Kidney (tissue), 14 donors: ENCODE measurements around the gene KCNJ5. TPM values are rescaled to one million over a fixed set of nuclear protein-coding genes. Genes with fewer than 3 reads are reported as not detected.

Source experiments
- DNase-seq, 5 donors: peaks; one replicate each; pipeline ENCODE4 v3.0.0-alpha.2; 2013 to 2020
- FAIRE-seq: peaks from 2 replicates; lab custom pipeline; 2012; peaks lifted over from hg19 to GRCh38; lab: Jason Lieb, UNC
- H3K27ac ChIP-seq, 2 donors: one replicate each; pipeline ENCODE4 v1.7.0; 2013; ENCODE audit warnings: low read depth in 2 of 2, low read length in 2 of 2, inconsistent platforms in 1 of 2
- H3K27me3 ChIP-seq: one replicate; pipeline ENCODE4 v1.7.1; 2013; ENCODE audit warnings: low read length, inconsistent platforms; ENCODE audit not compliant: control insufficient read depth, insufficient read depth
- H3K36me3 ChIP-seq, 3 donors: one replicate each; pipeline versions ENCODE4 v1.7.0 to v1.7.1; 2013; ENCODE audit warnings: low read length in 3 of 3, control low read depth in 1 of 3, inconsistent platforms in 1 of 3; ENCODE audit not compliant: insufficient read depth in 3 of 3, control insufficient read depth in 2 of 3
- H3K4me1 ChIP-seq, 3 donors: one replicate each; pipeline versions ENCODE4 v1.7.0 to v1.7.1; 2013; ENCODE audit warnings: low read length in 3 of 3, inconsistent platforms in 1 of 3, low read depth in 1 of 3; ENCODE audit not compliant: control insufficient read depth in 2 of 3, insufficient read depth in 2 of 3
- H3K4me3 ChIP-seq, 3 donors: one replicate each; pipeline versions ENCODE4 v1.7.0 to v1.8.1; 2013; ENCODE audit warnings: low read length in 3 of 3, control low read depth in 1 of 3, inconsistent platforms in 1 of 3
- H3K9ac ChIP-seq, 3 donors: one replicate each; pipeline versions ENCODE4 v1.7.0 to v1.7.1; 2013; ENCODE audit warnings: low read length in 3 of 3, control low read depth in 1 of 3, inconsistent platforms in 1 of 3
- H3K9me3 ChIP-seq, 3 donors: one replicate each; pipeline versions ENCODE4 v1.7.0 to v1.7.1; 2013; ENCODE audit warnings: low read length in 3 of 3, control low read depth in 1 of 3, inconsistent platforms in 1 of 3; ENCODE audit not compliant: control insufficient read depth in 2 of 3, insufficient read depth in 1 of 3
- intact Hi-C: fragments of 100-400 bp; cut with DNase I; formaldehyde crosslinking; loops from one replicate; pipeline ENCODE4 v1.11.1; 2022
- polyA plus RNA-seq: library from polyadenylated mRNA; stranded (reverse); fragments of 350-450 nt; fragmentation: Illumina TruSeq; extraction: RNeasy Lipid Tissue Mini Kit (QIAGEN cat#74804); gene quantifications from one replicate; pipeline ENCODE4 v1.2.3, GENCODE V29; 2014; ENCODE audit warnings: low read depth, low replicate concordance; ENCODE audit not compliant: insufficient read depth
- total RNA-seq: library from RNA; stranded (reverse); fragmentation: NEBNext Ultra II Directional; extraction: Animal tissue kit (Norgen Biotek cat#: 25700); gene quantifications from one replicate; pipeline ENCODE4 v1.2.1, GENCODE V29; 2021
- TF ChIP-seq, protein P1 (sequence below): IDR thresholded peaks from 3 replicates; pipeline ENCODE4 v1.5.1; 2012; ENCODE audit warnings: mild to moderate bottlenecking, moderate library complexity, borderline replicate concordance; ENCODE audit not compliant: insufficient read depth; ENCODE audit errors: extremely low read depth
- donor health status: control.
- donor health status: control.
- donor health status: control.
- donor health status: control.
- donor health status: control.
- donor health status: DM: yes; HTN: yes; CAD: no.
- donor health status: Normal renal cell carcinoma (clear cell type).

Gene KCNJ5
- total and polyA plus RNA-seq, 2 donors from 2014 or later, result 5.7 to 6.5 TPM

DNA sequence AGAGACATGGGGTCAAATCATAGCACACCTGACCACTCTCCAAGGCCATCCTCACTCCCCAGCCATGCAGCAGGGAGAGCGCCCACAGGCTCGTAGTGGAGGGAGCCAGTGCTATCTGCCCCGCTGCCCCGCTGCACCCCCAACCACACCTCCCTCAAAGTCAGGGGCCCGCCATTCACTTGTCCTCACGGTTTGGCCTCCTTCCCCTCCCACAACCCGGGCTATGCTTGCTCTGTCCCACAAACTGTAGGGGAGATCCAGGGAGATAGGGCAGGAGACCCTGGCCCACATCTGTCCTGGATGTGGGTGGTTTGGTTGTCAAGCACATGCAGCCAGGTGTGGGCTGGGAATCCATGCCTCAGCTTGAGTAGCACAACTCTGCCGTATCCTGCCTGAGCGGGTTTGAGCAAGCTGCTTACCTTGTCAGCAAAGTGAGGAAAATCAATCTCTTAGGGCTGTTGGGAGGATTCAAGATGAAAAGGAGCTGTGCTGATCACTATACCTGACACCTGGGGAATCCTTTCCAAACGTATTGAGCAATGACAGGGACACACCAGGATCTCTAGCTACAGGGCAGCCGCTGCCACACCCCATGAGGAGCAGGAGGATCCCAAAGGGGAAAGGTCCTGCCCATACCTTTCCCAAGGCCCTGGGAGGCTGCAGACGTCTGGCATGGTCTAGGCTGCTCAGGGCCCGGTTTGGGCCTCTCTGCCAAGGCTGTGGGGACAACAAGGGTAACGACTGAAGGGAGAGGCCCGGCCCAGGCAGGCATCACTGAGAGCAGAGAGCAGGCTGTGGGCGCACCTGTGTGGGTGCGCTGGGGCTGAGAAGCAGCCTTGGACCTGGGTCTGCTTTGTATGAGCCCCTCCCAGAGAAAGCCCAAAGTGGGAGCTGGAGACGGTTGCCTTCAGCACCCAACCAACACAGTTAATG is 23.3 kb downstream of the KCNJ5 start:
- TF ChIP-seq, protein P1, sequence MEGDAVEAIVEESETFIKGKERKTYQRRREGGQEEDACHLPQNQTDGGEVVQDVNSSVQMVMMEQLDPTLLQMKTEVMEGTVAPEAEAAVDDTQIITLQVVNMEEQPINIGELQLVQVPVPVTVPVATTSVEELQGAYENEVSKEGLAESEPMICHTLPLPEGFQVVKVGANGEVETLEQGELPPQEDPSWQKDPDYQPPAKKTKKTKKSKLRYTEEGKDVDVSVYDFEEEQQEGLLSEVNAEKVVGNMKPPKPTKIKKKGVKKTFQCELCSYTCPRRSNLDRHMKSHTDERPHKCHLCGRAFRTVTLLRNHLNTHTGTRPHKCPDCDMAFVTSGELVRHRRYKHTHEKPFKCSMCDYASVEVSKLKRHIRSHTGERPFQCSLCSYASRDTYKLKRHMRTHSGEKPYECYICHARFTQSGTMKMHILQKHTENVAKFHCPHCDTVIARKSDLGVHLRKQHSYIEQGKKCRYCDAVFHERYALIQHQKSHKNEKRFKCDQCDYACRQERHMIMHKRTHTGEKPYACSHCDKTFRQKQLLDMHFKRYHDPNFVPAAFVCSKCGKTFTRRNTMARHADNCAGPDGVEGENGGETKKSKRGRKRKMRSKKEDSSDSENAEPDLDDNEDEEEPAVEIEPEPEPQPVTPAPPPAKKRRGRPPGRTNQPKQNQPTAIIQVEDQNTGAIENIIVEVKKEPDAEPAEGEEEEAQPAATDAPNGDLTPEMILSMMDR, result no peak
- no peak for FAIRE-seq
- H3K27me3 ChIP-seq, result no peaks in the 10 kb centered on the region
- H3K4me3 ChIP-seq, result no peak overlapping the region
- intact Hi-C loops, result no loop called here
- peaks cover 0 to 2% (median 0%) of the 10 kb centered on the region in 3 donors for H3K4me1 ChIP-seq
- no peaks in the 10 kb centered on the region for H3K36me3 ChIP-seq
- no peak overlapping the region for H3K9ac ChIP-seq
- no peak overlapping the region for H3K27ac ChIP-seq
- DNase-seq, result peak in 1 of 5 donors; percentile 53
- H3K9me3 ChIP-seq, result no peaks in the 10 kb centered on the region

DNA sequence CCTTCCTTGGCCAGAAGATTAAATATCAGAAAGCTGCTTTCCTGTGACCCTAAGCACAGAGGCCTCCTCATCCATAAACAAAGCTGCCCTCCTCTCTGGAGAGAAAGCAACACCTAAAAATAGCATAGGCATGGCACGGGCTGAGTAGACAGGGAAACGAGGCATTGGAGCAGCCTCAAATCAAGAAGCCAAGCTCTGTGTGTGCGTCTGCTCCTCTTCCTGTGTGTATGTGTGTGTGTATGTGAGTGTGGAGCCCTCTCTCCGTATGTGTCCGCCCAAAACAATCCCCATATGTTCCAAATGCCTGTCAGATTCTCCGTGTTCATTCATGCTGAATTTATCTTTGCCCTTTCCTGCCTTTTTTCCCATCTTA is 24.0 kb downstream of the KCNJ5 start:
- H3K27me3 ChIP-seq, result no peaks in the 10 kb centered on the region
- no peak overlapping the region for H3K9ac ChIP-seq
- no peak for FAIRE-seq
- no peak for DNase-seq
- no peak overlapping the region for H3K4me3 ChIP-seq
- no peak overlapping the region for H3K27ac ChIP-seq
- no peaks in the 10 kb centered on the region for H3K36me3 ChIP-seq
- TF ChIP-seq, protein P1, result no peak
- H3K4me1 ChIP-seq, result peaks cover 0 to 2% (median 0%) of the 10 kb centered on the region in 3 donors
- no peaks in the 10 kb centered on the region for H3K9me3 ChIP-seq
- intact Hi-C loops, result no loop called here

DNA sequence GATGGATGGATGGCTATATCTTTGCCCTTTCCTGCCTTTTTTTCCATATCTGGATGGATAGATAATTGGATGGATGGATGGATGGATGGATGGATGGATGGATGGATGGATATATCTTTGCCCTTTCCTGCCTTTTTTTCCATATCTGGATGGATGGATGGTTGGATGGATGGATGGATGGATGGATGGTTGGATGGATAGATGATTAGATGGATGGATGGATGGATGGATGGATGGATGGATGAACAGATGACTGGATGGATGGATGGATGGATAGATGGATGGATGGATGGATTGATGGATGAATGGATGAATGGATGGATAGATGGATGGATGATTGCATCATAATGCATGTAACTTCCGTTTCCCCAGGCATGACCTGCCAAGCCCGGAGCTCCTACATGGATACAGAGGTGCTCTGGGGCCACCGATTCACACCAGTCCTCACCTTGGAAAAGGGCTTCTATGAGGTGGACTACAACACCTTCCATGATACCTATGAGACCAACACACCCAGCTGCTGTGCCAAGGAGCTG is 24.9 kb downstream of the KCNJ5 start:
- H3K9me3 ChIP-seq, result no peaks in the 10 kb centered on the region
- no peak overlapping the region for H3K4me3 ChIP-seq
- H3K36me3 ChIP-seq, result no peaks in the 10 kb centered on the region
- H3K27ac ChIP-seq, result no peak overlapping the region
- H3K27me3 ChIP-seq, result no peaks in the 10 kb centered on the region
- no peak for FAIRE-seq
- peak in 1 of 5 donors; percentile 39 for DNase-seq
- peaks cover 0 to 2% (median 0%) of the 10 kb centered on the region in 3 donors for H3K4me1 ChIP-seq
- intact Hi-C loops, result no loop called here
- TF ChIP-seq, protein P1, result no peak
- H3K9ac ChIP-seq, result no peak overlapping the region
